ENCODE measurements around the gene ADI1.

The ADI1 gene

GRCh38 chr2:3464401-3465005, 54.8 kb downstream of the ADI1 start:
- Histone ChIP-seq H3K36me3 (ENCODE audit: insufficient read depth, low read length) (no peaks in the 10 kb centered on the region; the same call in 1 of the 2 replicates), H3K4me1 (ENCODE audit: insufficient read depth, low read length) (no peaks in the 10 kb centered on the region; the same call in 1 of the 2 replicates), H3K9ac (ENCODE audit: low read depth, low read length) (no peak overlapping the region), H3K9me3 (ENCODE audit: control insufficient read depth, insufficient read depth, low read length) (no peaks in the 10 kb centered on the region)

GRCh38 chr2:3463944-3464343, 55.4 kb downstream of the ADI1 start:
- H3K4me1 ChIP-seq (ENCODE audit: insufficient read depth, low read length): no peaks in the 10 kb centered on the region; the same call in 1 of the 2 replicates

GRCh38 chr2:3463186-3463835, 56.0 kb downstream of the ADI1 start:
- no peaks in the 10 kb centered on the region for H3K9me3 ChIP-seq (ENCODE audit: control insufficient read depth, insufficient read depth, low read length)
- no peaks in the 10 kb centered on the region; the same call in 1 of the 2 replicates for H3K36me3 ChIP-seq (ENCODE audit: insufficient read depth, low read length)
- H3K4me1 ChIP-seq (ENCODE audit: insufficient read depth, low read length): no peaks in the 10 kb centered on the region; the same call in 1 of the 2 replicates
- H3K9ac ChIP-seq (ENCODE audit: low read depth, low read length): no peak overlapping the region

More at GRCh38 chr2:3463944-3464343, 55.4 kb downstream of the ADI1 start:
- Histone ChIP-seq H3K9ac (ENCODE audit: low read depth, low read length) (no peak overlapping the region), H3K9me3 (ENCODE audit: control insufficient read depth, insufficient read depth, low read length) (no peaks in the 10 kb centered on the region), H3K36me3 (ENCODE audit: insufficient read depth, low read length) (no peaks in the 10 kb centered on the region; the same call in 1 of the 2 replicates)

GRCh38 chr2:3462493-3463104, 56.7 kb downstream of the ADI1 start:
- Histone ChIP-seq H3K9me3 (ENCODE audit: control insufficient read depth, insufficient read depth, low read length) (no peaks in the 10 kb centered on the region), H3K9ac (ENCODE audit: low read depth, low read length) (no peak overlapping the region), H3K36me3 (ENCODE audit: insufficient read depth, low read length) (no peaks in the 10 kb centered on the region; the same call in 1 of the 2 replicates), H3K4me1 (ENCODE audit: insufficient read depth, low read length) (no peaks in the 10 kb centered on the region; the same call in 1 of the 2 replicates)

- H3K9ac ChIP-seq (ENCODE audit: low read depth, low read length): no peak overlapping the region
- H3K36me3 ChIP-seq (ENCODE audit: insufficient read depth, low read length): peaks cover 3% of the 10 kb centered on the region
- H3K9me3 ChIP-seq (ENCODE audit: control insufficient read depth, insufficient read depth, low read length): no peaks in the 10 kb centered on the region
- H3K4me1 ChIP-seq (ENCODE audit: insufficient read depth, low read length): no peaks in the 10 kb centered on the region; the same call in 1 of the 2 replicates
These were observed 57.4 kb downstream of the ADI1 start for GRCh38 chr2:3461801-3462492.

GRCh38 chr2:3460831-3461800, 58.2 kb downstream of the ADI1 start:
- no peaks in the 10 kb centered on the region for H3K9me3 ChIP-seq (ENCODE audit: control insufficient read depth, insufficient read depth, low read length)
- no peak overlapping the region for H3K9ac ChIP-seq (ENCODE audit: low read depth, low read length)
- no peaks in the 10 kb centered on the region; the same call in 1 of the 2 replicates for H3K4me1 ChIP-seq (ENCODE audit: insufficient read depth, low read length)
- peaks cover 5% of the 10 kb centered on the region for H3K36me3 ChIP-seq (ENCODE audit: insufficient read depth, low read length)

- Histone ChIP-seq H3K4me1 (ENCODE audit: insufficient read depth, low read length) (no peaks in the 10 kb centered on the region), H3K9ac (ENCODE audit: low read depth, low read length) (no peak overlapping the region), H3K9me3 (ENCODE audit: control insufficient read depth, insufficient read depth, low read length) (no peaks in the 10 kb centered on the region), H3K36me3 (ENCODE audit: insufficient read depth, low read length) (peaks cover 5% of the 10 kb centered on the region)
These were observed 59.2 kb downstream of the ADI1 start for GRCh38 chr2:3460156-3460555.

GRCh38 chr2:3459185-3460015, 59.9 kb downstream of the ADI1 start:
- no peak overlapping the region for H3K9ac ChIP-seq (ENCODE audit: low read depth, low read length)
- H3K9me3 ChIP-seq (ENCODE audit: control insufficient read depth, insufficient read depth, low read length): no peaks in the 10 kb centered on the region
- H3K4me1 ChIP-seq (ENCODE audit: insufficient read depth, low read length): no peaks in the 10 kb centered on the region
- peaks cover 5% of the 10 kb centered on the region for H3K36me3 ChIP-seq (ENCODE audit: insufficient read depth, low read length)

- H3K36me3 ChIP-seq (ENCODE audit: insufficient read depth, low read length): peaks cover 5% of the 10 kb centered on the region
- no peaks in the 10 kb centered on the region for H3K9me3 ChIP-seq (ENCODE audit: control insufficient read depth, insufficient read depth, low read length)
- no peak overlapping the region for H3K9ac ChIP-seq (ENCODE audit: low read depth, low read length)
- H3K4me1 ChIP-seq (ENCODE audit: insufficient read depth, low read length): no peaks in the 10 kb centered on the region
These were observed 60.7 kb downstream of the ADI1 start for GRCh38 chr2:3458396-3459184.

- no peak overlapping the region for H3K9ac ChIP-seq (ENCODE audit: low read depth, low read length)
- no peaks in the 10 kb centered on the region for H3K4me1 ChIP-seq (ENCODE audit: insufficient read depth, low read length)
- peaks cover 5% of the 10 kb centered on the region for H3K36me3 ChIP-seq (ENCODE audit: insufficient read depth, low read length)
- no peaks in the 10 kb centered on the region for H3K9me3 ChIP-seq (ENCODE audit: control insufficient read depth, insufficient read depth, low read length)
These were observed 61.6 kb downstream of the ADI1 start for GRCh38 chr2:3457524-3458395.

- no peaks in the 10 kb centered on the region for H3K4me1 ChIP-seq (ENCODE audit: insufficient read depth, low read length)
- peaks cover 5% of the 10 kb centered on the region for H3K36me3 ChIP-seq (ENCODE audit: insufficient read depth, low read length)
- no peak overlapping the region for H3K9ac ChIP-seq (ENCODE audit: low read depth, low read length)
- no peaks in the 10 kb centered on the region for H3K9me3 ChIP-seq (ENCODE audit: control insufficient read depth, insufficient read depth, low read length)
These were observed 63.2 kb downstream of the ADI1 start for GRCh38 chr2:3456125-3456524.

- Histone ChIP-seq H3K9ac (ENCODE audit: low read depth, low read length) (no peak overlapping the region), H3K9me3 (ENCODE audit: control insufficient read depth, insufficient read depth, low read length) (no peaks in the 10 kb centered on the region), H3K36me3 (ENCODE audit: insufficient read depth, low read length) (peaks cover 5% of the 10 kb centered on the region), H3K4me1 (ENCODE audit: insufficient read depth, low read length) (no peaks in the 10 kb centered on the region)
These were observed 64.5 kb downstream of the ADI1 start for GRCh38 chr2:3454802-3455201.

Data from ES-I3 (cell line).